Hypothalamus (tissue), 51 donors: ENCODE measurements around the gene ISG15.
"Not testable (repeated sequence)": the region's sequence is repeated elsewhere in the genome, so short reads cannot be mapped to it uniquely, and the experiment has no call there.

ENCODE experiments used
- DNase-seq, 51 donors: peaks; one replicate each; lab custom pipeline; 2025; lab: John Stamatoyannopoulos, UW

Gene ISG15

DNA sequence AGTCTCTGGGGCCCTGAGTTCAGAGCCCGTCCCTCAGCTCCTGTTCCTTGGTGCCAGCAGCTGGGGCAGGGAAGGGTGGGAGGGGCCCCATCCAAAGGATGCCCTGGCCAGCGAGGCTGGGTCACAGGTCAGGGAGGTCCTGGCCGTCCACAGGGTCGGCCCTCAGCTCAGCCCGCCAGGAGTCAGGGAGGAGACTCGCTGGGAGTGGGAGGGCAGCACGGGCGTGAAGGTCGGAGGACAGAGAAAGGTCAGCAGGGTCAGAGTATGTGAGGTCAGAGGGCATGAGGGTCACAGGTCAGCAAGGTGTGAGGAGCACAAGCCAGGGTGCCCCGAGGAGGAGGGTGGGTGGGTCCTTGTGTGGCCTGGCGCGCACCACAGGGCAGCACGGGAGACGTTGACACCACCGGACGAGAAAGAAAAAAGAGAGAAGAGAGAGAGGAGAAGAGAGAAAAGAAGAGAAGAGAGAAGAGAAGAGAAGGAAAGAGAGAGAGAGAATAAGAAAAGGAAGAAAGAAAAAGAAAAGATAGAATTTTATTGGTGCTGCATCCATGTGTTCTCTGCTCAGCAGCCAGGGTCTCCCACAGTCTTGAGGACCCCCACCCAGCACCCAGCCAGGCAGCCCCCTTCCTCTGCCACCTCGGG is 38.5 kb upstream of the ISG15 start:
- no peak for DNase-seq

DNA sequence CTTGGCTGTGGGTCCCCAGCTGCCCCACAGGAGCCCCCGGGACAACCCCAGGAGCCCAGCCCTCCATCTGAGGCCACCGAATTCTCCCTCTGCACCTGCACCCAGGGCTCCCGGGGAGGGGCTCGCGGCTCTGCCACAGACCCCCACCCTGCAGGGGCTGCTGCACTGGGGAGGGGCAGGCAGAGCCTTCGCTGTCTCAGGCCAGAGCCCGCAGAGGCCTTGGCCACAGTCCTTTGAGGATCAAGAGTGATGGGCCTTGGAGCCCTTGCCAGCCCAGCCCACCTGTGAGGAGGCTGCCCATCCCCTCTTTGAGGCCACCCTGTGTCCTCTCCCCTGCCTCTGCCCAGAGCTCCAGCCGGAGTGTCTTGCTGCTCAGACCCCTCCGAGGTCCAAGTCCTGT is 37.9 kb upstream of the ISG15 start:
- no peak for DNase-seq

DNA sequence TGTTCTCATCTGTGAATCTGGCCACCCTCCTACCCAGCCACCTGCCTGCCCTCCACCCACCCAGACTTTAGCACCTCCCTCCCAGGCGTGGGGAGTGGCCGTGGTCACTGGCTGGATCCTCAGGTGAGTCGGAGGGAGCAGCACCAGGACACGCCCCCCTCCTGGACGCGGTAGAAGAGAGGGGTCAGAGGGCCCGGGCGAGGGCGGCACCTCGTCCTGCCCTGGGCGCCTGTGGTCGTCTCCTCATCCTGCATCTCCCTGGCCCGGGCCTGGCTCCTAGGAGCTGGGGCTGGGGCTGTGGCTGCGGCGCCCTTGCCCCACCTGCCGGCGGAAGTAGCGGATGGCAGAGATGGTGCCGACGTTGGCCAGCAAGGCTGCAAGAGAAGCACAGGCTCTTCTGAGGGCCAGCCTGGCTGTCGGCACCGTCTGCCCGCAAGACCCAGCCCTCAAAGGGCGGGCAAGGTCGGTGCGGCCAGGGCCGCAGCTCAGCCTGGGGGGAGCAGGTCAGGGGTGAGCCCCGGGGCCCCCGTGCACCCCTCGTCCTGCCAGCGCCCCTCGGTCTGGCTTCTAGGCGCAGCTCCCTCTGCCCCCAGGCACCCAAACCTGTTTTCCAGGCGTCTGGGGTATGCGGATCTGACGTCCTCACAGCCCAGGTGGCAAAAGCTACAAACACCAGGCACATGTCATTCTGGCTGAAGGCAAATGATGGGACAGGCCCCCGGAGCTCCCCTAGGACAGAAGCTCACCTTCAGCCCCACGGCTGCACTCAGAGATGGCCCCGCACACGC is 37.2 kb upstream of the ISG15 start:
- peak in 8 of 51 donors; percentile 10 to 65 (median 34) for DNase-seq

DNA sequence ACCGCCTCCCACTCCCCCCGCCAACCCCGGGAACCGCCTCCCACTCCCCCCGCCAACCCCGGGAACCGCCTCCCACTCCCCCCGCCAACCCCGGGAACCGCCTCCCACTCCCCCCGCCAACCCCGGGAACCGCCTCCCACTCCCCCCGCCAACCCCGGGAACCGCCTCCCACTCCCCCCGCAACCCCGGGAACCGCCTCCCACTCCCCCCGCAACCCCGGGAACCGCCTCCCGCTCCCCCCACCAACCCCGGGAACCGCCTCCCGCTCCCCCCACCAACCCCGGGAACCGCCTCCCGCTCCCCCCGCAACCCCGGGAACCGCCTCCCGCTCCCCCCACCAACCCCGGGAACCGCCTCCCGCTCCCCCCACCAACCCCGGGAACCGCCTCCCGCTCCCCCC is 36.5 kb upstream of the ISG15 start:
- DNase-seq: not testable (repeated sequence)

DNA sequence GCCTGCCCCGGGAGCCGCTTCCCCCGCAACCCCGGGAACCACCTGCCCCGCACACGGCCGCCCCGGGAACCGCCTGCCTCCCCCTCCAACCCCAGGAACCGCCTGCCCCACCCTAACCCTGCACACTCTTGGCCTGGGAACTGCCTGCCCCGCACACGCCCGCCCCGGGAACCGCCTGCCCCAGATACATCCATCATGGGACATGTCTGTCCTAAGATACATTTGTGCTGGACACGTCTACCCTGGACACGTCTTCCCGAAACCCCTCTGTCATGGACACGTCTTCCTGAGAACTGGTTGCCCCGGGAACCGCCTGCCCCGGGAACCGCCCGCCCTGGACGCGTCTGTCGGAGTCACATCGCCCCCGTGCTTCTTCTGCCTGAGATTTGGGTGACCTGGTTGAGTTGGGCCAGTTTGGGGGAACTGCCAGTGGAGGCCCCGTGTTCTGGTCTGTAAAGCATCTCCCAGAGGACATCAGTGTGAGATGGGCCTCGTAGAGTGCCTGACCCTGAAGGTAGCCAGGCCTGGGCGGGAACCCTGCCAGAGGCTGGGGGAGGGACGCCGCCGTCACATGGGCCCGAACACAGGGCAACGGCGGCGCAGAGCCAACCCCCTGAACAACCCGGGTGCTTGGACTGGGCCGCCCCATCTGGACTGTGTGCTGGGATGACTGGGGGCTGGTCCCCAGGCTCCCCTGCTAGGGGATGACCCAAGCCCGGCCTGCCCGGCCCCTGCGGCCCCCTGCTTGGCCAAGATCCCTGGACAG is 35.0 kb upstream of the ISG15 start:
- no peak for DNase-seq

DNA sequence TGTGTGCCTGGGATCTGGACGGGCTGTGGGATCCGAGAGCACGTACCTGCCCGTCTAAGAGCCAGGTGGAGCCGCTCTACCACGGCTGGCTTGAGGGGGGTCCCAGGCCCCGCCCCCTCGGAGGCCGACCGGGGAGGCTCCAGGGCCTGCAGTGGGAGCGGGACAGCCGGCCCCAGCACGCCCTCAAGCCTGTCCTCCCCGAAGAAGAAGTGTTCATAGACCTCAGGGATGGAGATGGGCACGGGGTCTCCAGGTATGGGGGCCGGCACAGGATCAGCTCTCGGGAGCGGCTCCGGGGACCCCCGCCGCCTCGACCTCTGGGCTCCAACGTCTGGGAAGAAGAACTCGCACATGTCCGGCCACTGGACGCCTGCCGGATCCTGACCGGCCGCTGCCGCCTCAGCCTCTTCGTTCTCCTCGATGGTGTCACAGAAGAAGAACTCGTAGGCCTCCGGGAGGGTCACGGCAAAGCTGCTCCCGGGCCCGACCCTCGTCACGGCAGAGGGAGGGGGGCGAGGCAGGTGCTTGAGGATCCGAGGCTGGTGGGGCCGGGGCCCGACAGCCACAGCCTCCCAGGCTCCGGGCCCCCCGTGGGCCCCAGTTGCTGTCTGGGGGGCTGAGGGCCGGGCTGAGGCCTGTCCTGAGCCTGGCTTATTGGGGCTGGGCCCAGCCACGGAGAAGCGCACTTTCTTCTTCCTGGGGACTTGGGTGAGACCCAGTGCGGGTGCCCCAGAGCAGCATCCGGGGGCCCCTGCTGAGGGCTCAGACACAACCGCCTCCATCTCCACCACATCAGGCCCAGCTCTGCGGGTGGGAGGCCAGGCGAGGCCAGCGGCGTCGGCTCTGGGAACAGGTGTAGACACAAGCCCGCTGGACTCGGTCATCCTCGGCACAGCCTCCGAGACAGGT is 34.2 kb upstream of the ISG15 start:
- no peak for DNase-seq

DNA sequence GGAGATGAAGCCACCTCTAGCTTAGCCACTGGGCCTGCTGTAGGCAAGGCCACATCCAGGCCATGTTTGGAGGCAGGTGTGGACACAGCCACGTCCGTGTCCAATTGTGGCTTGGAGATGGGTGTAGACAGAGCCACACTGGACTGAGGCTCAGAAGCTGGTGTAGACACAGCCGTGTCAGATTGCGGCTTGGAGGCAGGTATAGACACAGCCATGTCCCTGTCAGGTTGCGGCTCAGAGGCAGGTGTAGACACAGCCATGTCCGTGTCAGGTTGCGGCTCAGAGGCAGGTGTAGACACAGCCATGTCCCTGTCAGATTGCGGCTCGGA is 33.6 kb upstream of the ISG15 start:
- DNase-seq: no peak

DNA sequence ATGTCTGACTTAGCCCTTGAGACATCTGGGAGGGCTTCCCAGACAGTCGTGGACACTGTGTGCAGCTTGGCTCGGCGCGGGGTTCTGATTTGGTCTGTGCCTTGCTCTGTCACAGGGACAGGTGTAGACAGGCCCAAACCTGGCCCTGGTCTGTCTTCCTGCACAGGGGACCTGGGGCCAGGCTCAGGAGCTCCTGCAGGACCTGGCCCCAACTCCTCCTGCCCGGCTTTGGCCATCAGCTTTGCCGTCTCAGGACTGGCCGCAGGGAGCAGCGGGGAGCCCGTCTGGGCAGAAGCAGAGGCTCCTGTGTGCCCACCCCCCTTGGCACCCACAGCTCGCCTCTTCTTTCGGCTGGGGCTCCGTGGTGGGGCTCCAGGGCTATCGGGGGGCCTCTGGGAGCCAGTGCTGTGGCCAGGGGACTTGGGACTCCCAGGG is 33.1 kb upstream of the ISG15 start:
- DNase-seq: no peak

DNA sequence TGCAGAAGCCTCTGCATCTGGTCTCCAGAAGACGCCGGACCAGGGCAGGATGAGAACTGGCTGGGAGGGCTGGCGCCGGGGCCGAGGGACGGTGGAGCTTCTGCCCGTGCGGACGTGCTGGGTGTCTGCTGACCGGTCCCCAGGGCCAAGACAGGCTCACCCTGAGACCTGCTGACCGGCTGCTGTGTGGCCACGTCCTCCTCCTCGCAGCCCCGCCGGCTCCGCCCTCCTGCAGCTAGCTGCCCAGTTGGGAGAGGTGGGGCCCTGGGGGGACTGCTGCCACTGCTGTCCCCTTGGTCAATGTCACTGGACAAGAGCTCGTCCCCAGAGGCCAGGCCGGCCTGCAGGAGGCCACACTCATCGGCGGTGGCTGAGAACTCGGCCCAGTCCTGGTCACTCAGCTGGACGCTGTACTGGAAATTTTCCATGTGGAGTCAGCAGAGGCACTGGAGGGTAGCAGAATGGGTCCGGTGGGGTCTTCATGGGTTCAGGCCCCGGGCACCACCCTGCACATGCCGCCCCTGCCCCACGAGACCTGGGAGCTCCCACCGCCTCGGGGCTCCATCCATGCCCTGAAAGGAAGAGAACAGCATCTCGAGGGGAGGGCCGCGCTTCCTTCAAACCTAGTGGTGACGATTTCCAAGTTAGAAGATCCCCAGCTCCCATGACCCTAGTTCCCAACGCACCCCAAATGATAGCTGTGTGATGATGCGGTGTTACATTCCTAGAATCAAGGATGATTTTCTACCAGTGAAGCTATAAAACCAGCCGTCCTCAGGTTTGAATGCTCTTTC is 32.5 kb upstream of the ISG15 start:
- DNase-seq: no peak

DNA sequence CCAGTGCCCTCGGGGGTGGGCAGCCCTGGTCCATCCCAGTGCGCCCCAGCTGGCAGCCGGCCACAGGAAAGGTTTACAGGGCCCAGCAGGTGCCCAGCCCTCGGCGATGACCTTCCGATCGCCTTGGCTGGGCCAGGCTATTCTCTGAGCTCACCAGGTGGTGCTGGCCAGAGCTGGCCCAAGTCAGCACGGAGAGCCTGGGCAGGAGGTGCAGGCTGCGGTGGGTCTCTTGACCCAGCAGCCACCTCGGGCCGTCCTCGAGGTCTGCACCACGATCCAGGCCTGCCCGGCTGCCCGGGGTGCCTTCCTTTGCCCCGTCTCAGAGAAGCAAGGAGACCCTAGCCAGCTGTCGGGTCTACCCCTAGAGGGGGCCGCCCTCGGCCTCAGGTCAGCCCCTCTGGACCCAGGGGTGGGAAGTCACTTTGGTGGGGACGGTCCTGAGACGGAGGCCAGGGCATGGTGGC is 31.8 kb upstream of the ISG15 start:
- DNase-seq: no peak

DNA sequence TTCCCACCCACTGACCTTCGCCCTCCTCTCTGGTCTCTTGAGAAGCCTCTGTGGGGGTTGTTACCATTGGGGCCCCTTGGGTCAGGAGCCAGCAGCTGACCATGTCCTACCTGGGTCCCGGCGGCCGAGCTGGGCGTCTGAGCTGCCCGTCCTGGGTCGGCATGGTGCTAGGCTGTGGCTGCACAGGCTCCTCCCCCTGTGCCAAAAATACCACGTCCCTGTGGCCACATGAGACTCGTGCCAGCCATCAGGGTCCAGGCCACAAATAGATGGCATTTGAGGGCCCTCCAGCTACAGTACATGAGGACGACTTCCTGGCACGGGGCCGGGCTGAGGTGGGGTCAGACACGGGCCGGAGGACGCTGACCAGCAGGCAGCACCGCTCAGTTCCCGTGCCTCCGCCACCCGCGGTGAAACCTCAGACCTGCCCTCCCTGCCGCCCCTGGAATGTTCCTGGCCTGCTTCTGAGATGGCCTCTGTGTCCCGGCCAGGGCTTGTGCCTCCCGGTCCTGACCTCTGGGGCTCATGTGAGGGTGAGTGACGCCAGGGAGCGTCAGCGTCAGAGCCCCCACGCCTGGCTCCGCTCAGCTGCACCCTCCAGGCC is 31.2 kb upstream of the ISG15 start, which contains the start of gene PERM1:
Gene PERM1, minus strand, starts transcription at position 139 of the 604 bp plus-strand sequence. CDS start 1,064 bp downstream, outside the sequence.
- no peak for DNase-seq

DNA sequence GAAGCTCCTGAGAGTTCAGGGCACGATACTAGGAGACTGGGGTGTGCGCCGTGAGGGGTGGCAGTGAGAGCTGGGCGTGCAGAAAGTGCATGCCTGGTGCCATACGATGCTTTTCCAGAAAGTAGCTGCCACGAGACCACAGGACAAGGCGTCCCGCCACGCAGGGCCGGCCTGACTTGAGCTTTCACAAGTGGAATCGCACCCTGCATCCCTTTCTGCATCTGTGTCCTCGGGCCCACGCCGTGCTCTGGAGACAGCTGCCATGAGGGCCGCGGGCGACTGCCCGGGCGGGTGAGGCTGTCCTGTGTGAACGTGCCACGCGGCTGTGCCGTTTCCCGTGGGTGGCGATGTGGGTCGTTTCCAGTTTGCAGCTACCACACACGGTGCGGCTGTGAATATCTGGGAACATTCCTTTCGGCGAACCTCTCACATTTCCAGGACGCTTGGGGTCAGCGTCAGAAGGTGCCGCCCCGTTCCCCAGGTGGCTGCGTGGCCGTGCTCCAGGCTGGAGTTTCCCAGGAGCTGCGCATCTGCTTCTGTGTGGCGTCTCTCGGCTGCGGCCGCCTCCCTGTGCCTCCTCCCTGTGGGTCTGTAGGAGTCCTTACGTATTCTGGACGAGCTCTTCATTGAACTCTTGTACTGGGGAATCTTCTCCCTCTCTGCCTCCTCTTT is 30.4 kb upstream of the ISG15 start:
- no peak for DNase-seq

DNA sequence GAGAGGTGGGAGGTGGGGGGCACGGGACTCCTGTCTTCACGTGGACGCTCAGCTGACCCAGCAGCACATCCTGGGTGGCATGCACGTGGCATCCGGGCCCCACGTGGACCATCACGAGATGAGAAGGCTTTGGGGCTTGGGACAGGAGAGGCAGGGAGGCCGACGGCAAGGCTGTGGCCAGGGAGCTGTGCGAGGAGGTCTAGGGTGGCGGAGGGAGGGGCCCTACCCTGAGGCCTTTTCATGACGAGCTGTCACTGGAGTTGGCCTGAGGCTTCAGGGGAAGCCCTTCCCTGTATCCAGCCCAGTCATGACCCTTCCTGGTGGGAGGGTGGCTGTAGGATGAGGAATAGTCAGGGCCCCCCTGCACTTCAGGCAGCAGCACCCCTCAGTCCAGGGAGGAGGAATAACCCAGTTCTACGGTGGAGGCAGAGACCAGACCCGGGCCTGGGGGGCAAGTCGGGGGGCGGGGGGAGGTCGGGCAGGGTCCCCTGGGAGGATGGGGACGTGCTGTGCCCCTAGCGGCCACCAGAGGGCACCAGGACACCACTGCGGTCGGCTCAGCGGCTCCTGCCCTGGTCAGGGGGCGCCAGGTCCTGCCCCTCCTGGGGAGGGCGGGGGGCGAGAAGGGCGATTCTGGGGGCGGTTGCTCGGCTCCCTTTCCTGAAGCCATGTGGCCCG is 29.4 kb upstream of the ISG15 start:
- peak in 25 of 51 donors; percentile 6 to 66 (median 25) for DNase-seq

DNA sequence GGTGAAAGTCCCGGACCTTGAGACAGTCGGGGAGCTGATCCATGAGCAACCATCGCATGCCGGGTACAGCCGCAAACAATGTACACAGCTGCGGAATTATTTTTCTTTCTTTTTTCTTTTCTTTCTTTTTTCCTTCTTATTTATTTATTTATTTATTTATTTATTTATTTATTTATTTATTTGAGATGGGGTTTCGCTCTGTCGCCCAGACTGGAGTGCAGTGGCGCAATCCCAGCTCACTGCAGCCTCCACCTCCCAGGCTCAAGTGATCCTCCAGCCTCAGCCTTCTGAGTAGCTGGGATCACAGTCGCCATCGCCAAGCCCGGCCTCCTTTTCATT is 28.9 kb upstream of the ISG15 start:
- no peak for DNase-seq

DNA sequence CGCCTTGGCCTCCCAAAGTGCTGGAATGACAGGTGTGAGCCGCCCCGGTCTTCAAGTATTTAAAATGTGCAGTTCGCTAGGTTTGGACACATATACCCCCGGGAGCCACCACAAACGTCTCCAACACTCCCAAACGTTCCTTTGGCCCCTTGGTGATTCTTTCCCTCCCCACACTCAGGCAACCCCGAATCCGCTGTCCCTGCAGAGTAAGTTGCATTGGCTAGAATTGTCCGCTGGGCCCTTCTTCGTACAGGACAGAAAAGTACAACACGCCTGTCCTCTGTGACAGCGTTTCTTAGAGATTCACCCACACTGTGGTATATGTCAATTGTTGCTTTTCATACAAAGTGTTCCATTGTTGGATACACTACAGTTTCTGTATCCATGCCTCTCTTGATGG is 28.2 kb upstream of the ISG15 start:
- DNase-seq: no peak

DNA sequence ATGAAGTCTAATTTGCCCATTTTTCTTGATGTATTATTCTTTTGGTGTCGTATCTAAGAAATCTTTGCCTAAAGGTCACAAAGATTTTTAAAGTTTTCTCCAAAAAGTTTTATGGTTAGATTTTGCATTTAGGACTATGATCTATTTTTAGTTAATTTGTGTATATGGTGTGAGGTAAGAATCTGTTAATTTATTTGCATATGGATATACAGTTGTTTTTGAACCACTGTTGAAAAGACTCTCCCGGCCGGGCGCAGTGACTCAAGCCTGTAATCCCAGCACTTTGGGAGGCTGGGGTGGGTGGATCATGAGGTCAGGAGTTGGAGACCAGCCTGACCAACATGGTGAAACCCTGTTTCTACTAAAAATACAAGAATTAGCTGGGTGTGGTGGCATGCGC is 25.2 kb upstream of the ISG15 start:
- not testable (repeated sequence) for DNase-seq

DNA sequence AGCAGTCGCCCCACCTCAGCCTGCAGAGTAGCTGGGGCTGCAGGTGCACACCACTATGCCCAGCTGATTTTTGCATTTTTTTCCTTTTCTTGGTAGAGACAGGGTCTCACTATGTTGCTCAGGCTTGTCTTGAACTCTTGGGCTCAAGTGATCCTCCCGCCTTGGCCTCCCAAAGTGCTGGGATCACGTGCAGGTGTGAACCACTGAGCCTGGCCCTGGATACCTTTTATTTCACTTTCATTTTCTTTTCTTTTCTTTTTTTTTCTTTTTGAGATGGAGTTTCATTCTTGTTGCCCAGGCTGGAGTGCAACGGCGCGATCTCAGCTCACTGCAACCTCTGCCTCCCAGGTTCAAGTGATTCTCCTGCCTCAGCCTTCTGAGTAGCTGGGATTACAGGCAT is 22.0 kb upstream of the ISG15 start:
- not testable (repeated sequence) for DNase-seq

DNA sequence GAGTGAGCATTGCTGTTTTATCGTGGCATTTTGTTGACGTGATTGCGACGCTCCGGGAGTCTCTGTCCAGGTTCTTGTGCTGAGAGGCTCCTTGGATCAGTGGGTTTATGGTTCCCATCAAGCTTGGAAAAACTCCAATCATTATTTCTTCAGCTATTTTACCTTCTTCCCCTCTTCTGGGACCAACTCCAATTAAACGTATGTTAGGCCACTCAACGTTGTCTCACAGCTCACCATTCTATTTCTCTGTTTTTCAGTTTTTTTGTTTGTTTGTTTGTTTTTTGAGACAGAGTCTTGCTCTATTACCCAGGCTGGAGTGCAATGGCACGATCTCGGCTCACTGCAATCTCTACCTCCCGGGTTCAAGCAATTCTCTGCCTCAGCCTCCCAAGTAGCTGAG is 21.4 kb upstream of the ISG15 start:
- no peak for DNase-seq
